Measurements from ENCODE around the gene BCAS4.
"Not testable (repeated sequence)": the region's sequence is repeated elsewhere in the genome, so short reads cannot be mapped to it uniquely, and the experiment has no call there.

BCAS4 gene

DNA sequence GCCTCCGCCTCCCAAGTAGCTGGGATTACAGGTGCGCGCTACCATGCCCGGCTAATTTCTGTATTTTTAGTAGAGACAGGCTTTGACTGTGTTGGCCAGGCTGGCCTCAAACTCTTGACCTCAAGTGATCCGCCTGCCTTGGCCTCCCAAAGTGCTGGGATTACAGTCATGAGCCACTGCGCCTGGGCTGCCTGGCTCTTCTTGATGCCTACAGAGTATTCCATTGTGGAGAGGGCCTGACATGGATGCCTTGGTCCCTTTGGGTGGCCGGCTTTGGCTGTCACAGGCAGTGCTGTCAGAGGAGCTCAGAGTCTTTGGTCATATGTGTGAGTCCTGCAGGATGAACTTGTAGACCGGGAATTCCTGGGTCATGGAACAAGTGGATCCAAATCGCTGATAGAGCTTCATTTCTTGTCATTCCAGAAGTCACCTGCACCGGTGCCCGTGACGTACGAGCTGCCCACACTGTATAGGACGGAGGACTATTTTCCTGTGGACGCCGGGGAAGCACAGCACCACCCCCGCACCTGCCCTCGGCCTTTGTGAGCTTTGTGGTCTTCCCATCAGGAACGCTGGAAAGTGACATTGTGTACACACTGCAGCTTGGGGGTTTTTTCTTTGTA, 81.3 kb downstream of the BCAS4 start:
- no peak for DNase-seq (ENCODE audit: low read depth)

- no peak for DNase-seq (ENCODE audit: low read depth)
Observed at GRCh38 chr20:50876816-50877215, 82.0 kb downstream of the BCAS4 start.

DNA sequence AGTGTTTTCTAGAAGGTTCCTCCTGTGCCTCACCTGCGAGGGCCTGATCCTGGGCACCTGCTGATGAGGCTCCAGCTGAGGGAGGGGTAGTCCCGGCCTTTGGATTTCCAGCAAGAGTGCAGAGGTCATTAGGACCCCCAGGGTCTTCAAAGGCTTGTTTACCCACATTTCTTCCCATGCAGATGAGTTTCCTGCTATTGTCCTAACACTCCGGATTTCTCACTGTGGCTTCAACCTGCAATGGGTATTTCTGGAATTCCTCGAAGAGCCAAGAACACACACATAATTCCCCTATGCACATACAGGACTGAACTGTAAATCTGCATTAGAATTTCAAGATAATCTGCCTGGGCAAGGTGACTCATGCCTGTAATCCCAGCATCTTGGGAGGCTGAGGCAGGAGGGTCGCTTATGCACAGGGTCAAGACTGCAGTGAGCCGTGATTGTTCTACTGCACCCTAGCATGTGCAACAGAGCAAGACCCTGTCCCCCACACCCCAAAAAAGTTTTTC, 82.4 kb downstream of the BCAS4 start:
- no peak for DNase-seq (ENCODE audit: low read depth)

DNA sequence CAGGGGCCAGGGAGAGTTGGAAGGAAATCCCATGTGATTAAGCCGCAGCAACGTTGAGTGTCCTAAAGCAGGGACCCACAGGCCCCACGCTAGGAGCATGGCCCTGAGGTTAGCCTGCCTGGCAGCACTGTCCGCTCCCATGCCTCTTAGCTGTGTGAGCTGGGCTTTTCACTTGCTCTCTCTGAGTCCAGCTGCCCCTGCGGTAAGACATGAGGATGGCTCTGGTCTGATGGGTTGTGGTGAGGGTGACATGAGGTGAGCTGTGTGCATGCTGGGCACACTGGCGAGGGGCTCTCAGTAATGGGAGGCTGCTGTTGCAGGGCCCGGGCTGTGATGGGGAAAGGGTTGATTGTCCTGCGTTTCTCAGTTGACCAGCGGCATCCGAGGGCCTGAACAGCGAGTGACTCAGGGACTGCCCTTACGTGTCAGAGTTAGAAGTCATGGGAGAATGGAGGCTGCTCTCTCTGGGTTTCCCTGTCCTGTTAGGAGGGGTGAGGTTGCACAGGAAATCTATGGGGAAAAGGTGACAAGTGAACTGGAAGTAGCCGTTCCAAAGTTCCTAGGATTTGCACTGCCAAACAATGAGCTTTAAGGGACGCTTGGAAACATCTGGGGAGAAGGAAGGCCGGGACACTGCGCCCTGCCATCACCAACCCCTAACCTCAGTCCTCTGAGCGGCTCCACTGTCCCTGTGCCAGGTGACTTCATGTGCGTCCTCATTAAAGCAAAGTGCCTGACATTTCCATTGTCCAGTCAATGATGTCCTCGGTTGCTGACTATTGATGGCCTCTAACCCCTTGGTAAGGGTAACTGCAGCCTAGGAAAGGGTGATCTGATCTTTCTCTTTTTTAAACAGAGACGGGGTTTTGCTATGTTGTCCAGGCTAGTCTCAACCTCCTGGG, 85.0 kb downstream of the BCAS4 start:
- DNase-seq (ENCODE audit: low read depth), result no peak

- not testable (repeated sequence) for DNase-seq (ENCODE audit: low read depth)
Observed at GRCh38 chr20:50881759-50882424, 87.0 kb downstream of the BCAS4 start.

DNA sequence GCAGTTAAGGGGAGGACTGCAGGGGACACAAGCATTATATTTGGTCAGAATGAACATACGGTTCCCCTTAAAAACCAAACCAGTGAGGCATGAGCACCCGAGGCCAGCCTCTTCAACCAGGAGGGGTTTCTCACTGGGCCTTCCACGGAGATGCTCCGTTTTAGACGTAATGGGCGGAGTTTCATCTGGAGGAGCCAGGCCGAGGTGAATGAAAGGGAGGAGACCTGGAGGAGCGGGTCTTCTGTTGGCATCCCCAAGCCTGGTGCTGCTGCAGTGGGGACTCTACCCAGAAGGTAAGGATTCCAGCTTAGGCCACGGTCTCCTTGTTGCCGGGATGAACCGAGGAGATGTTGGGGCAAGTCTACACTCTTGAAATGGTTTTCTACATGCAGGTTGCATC, 89.0 kb downstream of the BCAS4 start:
- DNase-seq (ENCODE audit: low read depth), result no peak

GRCh38 chr20:50885068-50885467, 90.2 kb downstream of the BCAS4 start:
- DNase-seq (ENCODE audit: low read depth), result no peak

- no peak for DNase-seq (ENCODE audit: low read depth)
Observed at GRCh38 chr20:50885781-50886180, 90.9 kb downstream of the BCAS4 start.

DNA sequence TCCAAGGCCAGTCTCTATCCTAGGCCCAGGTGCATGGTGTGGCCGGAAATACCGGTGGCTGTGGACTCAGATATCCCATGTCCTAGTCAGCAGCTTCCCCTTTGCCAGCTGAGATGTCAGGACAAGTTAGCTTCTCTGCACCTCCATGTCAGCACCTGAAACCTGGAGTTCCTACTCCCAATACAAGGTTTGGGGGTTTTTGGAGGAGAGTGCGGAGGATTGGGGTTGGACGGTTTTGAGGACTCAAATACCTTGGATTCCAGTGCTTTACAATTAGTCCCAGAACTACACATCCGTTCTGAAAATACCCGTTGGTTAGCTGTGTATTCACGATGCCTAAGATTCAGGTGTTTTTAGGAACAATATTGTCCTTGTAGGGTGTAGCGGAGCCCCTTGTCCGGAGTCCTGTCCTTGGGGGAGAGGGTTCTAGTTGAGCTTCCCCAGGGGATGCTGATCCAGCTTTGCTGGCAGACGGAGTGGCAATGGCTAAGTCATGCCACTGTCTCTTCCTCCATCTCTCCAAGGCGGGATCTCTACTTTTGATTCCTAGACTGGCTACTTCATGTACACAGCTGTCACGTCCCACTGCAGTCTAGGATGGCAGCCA, 91.4 kb downstream of the BCAS4 start:
- no peak for DNase-seq (ENCODE audit: low read depth)

GRCh38 chr20:50887576-50887975, 92.7 kb downstream of the BCAS4 start:
- no peak for DNase-seq (ENCODE audit: low read depth)

- no peak for DNase-seq (ENCODE audit: low read depth)
Observed at GRCh38 chr20:50891138-50891537, 96.3 kb downstream of the BCAS4 start.

GRCh38 chr20:50892394-50892793, 97.5 kb downstream of the BCAS4 start:
- no peak for DNase-seq (ENCODE audit: low read depth)

DNA sequence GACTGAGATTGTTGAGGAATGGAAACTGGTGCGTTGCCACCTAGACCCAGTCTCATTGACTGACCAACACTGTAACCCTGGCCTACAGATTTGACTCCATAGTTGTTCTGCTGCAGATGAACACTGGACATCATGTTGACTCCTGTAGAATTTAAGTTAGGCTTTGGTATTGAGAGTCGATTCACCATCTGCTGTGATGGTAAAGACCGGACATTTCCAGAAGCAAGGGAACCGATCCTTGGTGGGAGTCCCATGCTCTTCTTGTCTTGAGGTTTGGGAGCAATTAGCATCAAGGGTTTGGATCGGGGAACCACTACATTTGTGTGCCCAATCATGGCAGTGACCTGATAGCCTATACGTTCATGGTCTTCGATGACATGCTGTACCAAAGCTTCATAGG, 98.8 kb downstream of the BCAS4 start:
- no peak for DNase-seq (ENCODE audit: low read depth)

DNA sequence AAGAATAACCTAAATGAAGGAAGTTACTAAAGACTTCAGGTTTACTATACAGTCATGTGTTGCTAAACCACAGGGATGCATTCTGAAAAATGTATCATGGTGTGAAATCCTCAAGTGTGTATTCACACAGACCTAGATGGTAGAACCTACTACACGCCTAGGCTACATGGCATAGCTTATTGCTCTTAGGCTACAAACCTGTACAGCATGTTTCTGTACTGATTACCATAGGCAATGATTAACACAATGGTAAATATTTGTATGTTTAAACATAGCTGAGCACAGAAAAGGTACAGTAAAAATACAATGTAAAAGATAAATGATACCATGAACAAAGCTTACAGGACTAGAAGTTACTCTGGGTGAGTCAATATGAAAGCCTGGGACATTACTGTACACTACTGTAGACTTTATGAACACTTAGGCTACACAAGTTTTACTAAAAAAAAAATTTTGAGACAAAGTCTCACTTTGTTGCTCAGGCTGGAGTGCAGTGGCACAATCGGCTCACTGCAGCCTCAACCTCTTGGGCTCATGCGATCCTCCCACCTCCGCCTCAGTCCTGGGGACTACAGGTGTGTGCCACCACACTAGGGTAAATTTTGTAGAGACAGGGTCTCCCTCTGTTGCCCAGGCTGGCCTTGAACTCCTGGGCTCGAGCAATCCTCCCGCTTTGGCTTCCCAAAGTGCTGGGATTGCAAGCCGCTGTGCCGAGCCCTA, 100.4 kb downstream of the BCAS4 start:
- DNase-seq (ENCODE audit: low read depth), result no peak

DNA sequence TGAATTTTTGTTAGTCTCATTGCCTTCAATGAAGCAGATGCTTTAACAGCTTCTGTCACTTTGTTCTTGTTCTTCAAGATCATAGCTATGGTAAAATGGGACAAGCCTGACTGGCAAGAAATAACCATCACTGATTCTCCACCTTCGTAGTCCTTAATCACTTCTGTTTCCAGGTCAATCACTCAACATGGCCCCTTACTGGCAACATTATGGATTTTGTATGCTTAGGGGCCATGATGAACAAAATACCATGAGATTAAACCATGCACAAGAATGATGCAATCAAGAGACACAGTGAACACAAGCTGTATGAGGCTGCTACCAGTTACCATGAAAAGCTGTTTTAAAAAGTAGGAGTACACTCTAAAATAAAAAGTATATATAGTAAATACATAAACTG, 103.6 kb downstream of the BCAS4 start:
- DNase-seq (ENCODE audit: low read depth), result no peak

- no peak for DNase-seq (ENCODE audit: low read depth)
Observed at GRCh38 chr20:50900261-50900660, 105.4 kb downstream of the BCAS4 start.

DNA sequence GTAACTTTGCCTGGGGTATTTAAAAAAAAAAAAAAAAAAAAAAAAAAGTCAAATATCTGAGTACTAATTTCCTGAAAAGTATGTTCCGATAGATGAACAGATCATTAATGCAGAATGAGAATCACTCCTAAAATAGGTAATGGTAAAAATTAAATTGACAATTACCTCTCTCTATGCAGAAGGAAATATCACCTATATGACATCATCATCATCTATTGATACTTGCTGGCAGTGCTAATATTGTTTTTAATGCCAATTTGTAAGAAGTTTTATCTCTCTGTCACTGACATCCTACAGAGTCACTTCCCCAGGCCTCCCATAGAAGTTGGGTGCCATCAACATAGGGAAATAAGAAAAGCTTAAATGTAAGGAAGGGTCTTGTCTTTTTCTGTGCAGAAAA, 106.4 kb downstream of the BCAS4 start:
- DNase-seq (ENCODE audit: low read depth), result no peak

- DNase-seq (ENCODE audit: low read depth), result no peak
Observed at GRCh38 chr20:50903353-50904051, 108.6 kb downstream of the BCAS4 start.

DNA sequence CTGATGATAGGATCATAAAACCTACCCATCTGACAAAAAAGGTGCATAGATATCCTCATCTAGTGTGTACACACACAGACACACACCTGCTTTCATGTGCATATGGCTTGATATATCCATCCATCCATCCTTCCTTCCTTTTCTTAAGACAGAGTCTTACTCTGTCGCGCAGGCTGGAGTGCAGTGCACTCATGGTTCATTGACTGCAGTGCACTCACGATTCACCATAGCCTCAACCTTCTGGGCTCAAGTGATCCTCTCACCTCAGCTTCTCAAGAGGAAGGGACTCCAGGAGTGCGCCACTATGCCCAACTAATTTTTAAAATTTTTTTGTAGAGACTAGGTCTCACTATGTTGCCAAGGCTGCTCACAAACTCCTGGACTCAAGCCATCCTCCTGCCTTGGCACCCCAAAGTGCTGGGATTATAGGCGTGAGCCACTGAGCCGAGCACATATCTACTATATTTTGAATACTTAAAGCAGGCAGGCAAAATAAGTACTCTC, 109.3 kb downstream of the BCAS4 start:
- DNase-seq (ENCODE audit: low read depth), result no peak

DNA sequence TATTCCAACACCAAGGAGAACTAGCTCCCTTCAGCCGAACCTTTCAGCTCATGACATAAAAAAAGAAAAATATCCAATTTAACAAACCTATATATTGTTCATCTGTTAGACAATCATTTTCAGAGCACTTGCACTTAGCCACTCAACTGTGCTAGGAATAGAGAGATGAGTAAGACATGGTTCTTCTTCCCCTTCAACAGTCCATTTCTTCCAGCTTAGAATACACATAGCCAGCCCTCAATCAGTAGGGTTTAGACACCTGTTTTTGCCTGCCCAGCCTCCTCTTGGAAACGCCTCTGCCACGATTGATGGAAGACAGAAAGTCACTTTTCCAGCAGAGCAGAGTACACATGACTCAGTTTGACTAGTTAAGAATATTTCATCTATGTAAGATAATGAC, 114.6 kb downstream of the BCAS4 start:
- no peak for DNase-seq (ENCODE audit: low read depth)

DNA sequence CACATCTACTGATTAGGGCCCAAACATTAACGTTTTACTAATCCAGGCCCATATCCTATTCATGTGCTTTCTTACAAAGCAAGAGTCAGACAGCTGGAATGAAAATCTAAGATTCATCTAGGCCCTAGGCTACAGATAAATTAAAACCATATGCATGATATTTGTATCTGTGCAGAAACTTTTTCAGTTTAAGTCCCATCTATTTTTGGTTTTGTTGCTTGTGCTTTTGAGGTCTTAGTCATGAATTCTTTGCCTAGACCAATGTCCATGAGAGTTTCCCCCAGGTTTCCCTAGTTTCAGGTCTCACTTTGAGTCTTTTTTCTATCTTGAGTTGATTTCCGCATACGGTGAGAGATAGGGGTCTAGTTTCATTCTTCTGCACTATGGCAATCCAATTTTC, 116.2 kb downstream of the BCAS4 start:
- DNase-seq (ENCODE audit: low read depth), result peak; percentile 75
